Measurements from ENCODE around the gene PTPRG.

DNA sequence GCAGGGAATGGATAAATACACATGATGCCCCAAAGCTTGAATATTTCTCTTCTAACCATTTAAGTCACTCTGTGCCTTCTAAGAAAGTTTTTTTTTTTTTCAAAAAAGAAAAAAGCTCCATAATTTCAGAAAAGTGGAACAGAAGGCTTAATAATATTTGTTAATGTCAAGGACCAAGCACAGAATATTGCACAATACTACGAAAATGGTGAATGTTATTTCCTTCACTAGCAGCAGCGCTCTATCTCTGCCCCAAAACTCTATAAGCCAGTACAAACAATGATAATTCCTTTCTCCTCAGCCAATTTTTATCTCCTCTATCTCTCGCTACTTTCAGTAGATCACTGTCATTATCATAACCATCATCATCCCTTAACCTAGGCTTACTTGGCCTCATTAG lies 739.2 kb downstream of the PTPRG start:
- TF ChIP-seq, protein P1, sequence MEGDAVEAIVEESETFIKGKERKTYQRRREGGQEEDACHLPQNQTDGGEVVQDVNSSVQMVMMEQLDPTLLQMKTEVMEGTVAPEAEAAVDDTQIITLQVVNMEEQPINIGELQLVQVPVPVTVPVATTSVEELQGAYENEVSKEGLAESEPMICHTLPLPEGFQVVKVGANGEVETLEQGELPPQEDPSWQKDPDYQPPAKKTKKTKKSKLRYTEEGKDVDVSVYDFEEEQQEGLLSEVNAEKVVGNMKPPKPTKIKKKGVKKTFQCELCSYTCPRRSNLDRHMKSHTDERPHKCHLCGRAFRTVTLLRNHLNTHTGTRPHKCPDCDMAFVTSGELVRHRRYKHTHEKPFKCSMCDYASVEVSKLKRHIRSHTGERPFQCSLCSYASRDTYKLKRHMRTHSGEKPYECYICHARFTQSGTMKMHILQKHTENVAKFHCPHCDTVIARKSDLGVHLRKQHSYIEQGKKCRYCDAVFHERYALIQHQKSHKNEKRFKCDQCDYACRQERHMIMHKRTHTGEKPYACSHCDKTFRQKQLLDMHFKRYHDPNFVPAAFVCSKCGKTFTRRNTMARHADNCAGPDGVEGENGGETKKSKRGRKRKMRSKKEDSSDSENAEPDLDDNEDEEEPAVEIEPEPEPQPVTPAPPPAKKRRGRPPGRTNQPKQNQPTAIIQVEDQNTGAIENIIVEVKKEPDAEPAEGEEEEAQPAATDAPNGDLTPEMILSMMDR (conservative IDR thresholded peaks at IDR 0.05; ENCODE audit: low read depth, low read length), result no peak
- TF ChIP-seq EZH2 (IDR thresholded peaks at IDR 0.05; ENCODE audit: low read length, unreplicated experiment), result no peak

Measured in PC-3 (cell line).